ENCODE measurements around the gene PSEN2. TPM values are rescaled to one million over a fixed set of nuclear protein-coding genes. Genes with fewer than 3 reads are reported as not detected.

The PSEN2 gene
- total and polyA plus RNA-seq, 2 donors (not counting 1 experiment from before 2014, with no cell fraction given), result 19.5 to 41.8 TPM

GRCh38 chr1:226871636-226872327 is 1.4 kb downstream of the PSEN2 start:
- Histone ChIP-seq H2AFZ (ENCODE audit: low read length) (no peak overlapping the region), H3K9ac (ENCODE audit: insufficient read depth, low read length) (no peak overlapping the region), H3K27me3 (ENCODE audit: control insufficient read depth, insufficient read depth, low read length) (no peaks in the 10 kb centered on the region), H4K20me1 (ENCODE audit: control insufficient read depth, extremely low read depth, insufficient read depth, low read length) (no peaks in the 10 kb centered on the region), H3K27ac (ENCODE audit: insufficient read depth, low read length) (no peak overlapping the region), H3K4me3 (replicated peaks in 1 of 4; ENCODE audit: control extremely low read depth in 1 of 4, insufficient read depth in 1 of 4, low read depth in 3 of 4, low read length in 4 of 4) (peak overlapping the region; percentile 53 to 84 (median 70)), H3K4me1 (ENCODE audit: control insufficient read depth, extremely low read depth, insufficient read depth, low read length) (peaks cover 6% of the 10 kb centered on the region), H3K9me3 (ENCODE audit: control insufficient read depth, insufficient read depth, low read depth, low read length) (no peaks in the 10 kb centered on the region), H3K79me2 (ENCODE audit: control insufficient read depth, insufficient read depth, low read length) (peaks cover 5% of the 10 kb centered on the region), H3K36me3 (ENCODE audit: control insufficient read depth, insufficient read depth, low read length) (no peaks in the 10 kb centered on the region), H3K4me2 (ENCODE audit: extremely low read depth, insufficient read depth, low read length) (peak overlapping the region; percentile 94)
- no peak for DNase-seq (ENCODE audit: low read depth in 2 of 2)
- no peak for TF ChIP-seq CTCF (conservative IDR thresholded peaks at IDR 0.05 in 1 of 2, IDR thresholded peaks at IDR 0.05 in 1 of 2; ENCODE audit: low read depth in 1 of 2, low read length in 2 of 2)
- TF ChIP-seq EZH2 (IDR thresholded peaks at IDR 0.05; ENCODE audit: low read length, missing control alignments), result no peak

GRCh38 chr1:226872437-226872836 is 2.0 kb downstream of the PSEN2 start:
- Histone ChIP-seq H3K9me3 (ENCODE audit: control insufficient read depth, insufficient read depth, low read depth, low read length) (no peaks in the 10 kb centered on the region), H4K20me1 (ENCODE audit: control insufficient read depth, extremely low read depth, insufficient read depth, low read length) (no peaks in the 10 kb centered on the region), H3K9ac (ENCODE audit: insufficient read depth, low read length) (no peak overlapping the region), H3K27me3 (ENCODE audit: control insufficient read depth, insufficient read depth, low read length) (no peaks in the 10 kb centered on the region), H3K27ac (ENCODE audit: insufficient read depth, low read length) (no peak overlapping the region), H3K79me2 (ENCODE audit: control insufficient read depth, insufficient read depth, low read length) (peaks cover 5% of the 10 kb centered on the region), H3K4me3 (replicated peaks in 1 of 4; ENCODE audit: control extremely low read depth in 1 of 4, insufficient read depth in 1 of 4, low read depth in 3 of 4, low read length in 4 of 4) (no peak overlapping the region), H3K4me2 (ENCODE audit: extremely low read depth, insufficient read depth, low read length) (no peak overlapping the region), H2AFZ (ENCODE audit: low read length) (no peak overlapping the region), H3K4me1 (ENCODE audit: control insufficient read depth, extremely low read depth, insufficient read depth, low read length) (peaks cover 6% of the 10 kb centered on the region), H3K36me3 (ENCODE audit: control insufficient read depth, insufficient read depth, low read length) (no peaks in the 10 kb centered on the region)
- DNase-seq (ENCODE audit: low read depth in 2 of 2), result peak in 1 of 2 donors; percentile 21
- TF ChIP-seq CTCF (conservative IDR thresholded peaks at IDR 0.05 in 1 of 2, IDR thresholded peaks at IDR 0.05 in 1 of 2; ENCODE audit: low read depth in 1 of 2, low read length in 2 of 2) (no peak), EZH2 (IDR thresholded peaks at IDR 0.05; ENCODE audit: low read length, missing control alignments) (no peak)

- no peak for DNase-seq (ENCODE audit: low read depth in 2 of 2)
- H3K4me3 ChIP-seq (replicated peaks in 1 of 4; ENCODE audit: control extremely low read depth in 1 of 4, insufficient read depth in 1 of 4, low read depth in 3 of 4, low read length in 4 of 4), result no peak overlapping the region
These were observed 3.6 kb downstream of the PSEN2 start for GRCh38 chr1:226873771-226874578.

More at GRCh38 chr1:226873771-226874578, 3.6 kb downstream of the PSEN2 start:
- TF ChIP-seq CTCF (conservative IDR thresholded peaks at IDR 0.05 in 1 of 2, IDR thresholded peaks at IDR 0.05 in 1 of 2; ENCODE audit: low read depth in 1 of 2, low read length in 2 of 2) (no peak), EZH2 (IDR thresholded peaks at IDR 0.05; ENCODE audit: low read length, missing control alignments) (no peak)
- no peak overlapping the region for H3K9ac ChIP-seq (ENCODE audit: insufficient read depth, low read length)
- H3K4me1 ChIP-seq (ENCODE audit: control insufficient read depth, extremely low read depth, insufficient read depth, low read length), result peaks cover 6% of the 10 kb centered on the region
- H2AFZ ChIP-seq (ENCODE audit: low read length), result no peak overlapping the region
- H3K27ac ChIP-seq (ENCODE audit: insufficient read depth, low read length), result no peak overlapping the region
- H4K20me1 ChIP-seq (ENCODE audit: control insufficient read depth, extremely low read depth, insufficient read depth, low read length), result no peaks in the 10 kb centered on the region
- no peaks in the 10 kb centered on the region for H3K36me3 ChIP-seq (ENCODE audit: control insufficient read depth, insufficient read depth, low read length)
- no peak overlapping the region for H3K4me2 ChIP-seq (ENCODE audit: extremely low read depth, insufficient read depth, low read length)
- no peaks in the 10 kb centered on the region for H3K27me3 ChIP-seq (ENCODE audit: control insufficient read depth, insufficient read depth, low read length)
- no peaks in the 10 kb centered on the region for H3K9me3 ChIP-seq (ENCODE audit: control insufficient read depth, insufficient read depth, low read depth, low read length)
- H3K79me2 ChIP-seq (ENCODE audit: control insufficient read depth, insufficient read depth, low read length), result peaks cover 5% of the 10 kb centered on the region
